Ovary (tissue), 3 donors: Measurements from ENCODE around the gene KCNMA1.

ENCODE experiments used
- POLR2A ChIP-seq: fragments of 450-650 bp; IDR thresholded peaks from one replicate; pipeline ENCODE4 v1.6.1; 2017; ENCODE audit warnings: antibody characterized with exemption, mild to moderate bottlenecking, moderate library complexity
- TF ChIP-seq, protein P1 (sequence below), 3 donors: fragments of 450-650 bp in 2 of 3; fragments of 200-600 bp in 1 of 3; IDR thresholded peaks; one replicate each; pipeline versions ENCODE4 v1.5.1 to v1.8.0; 2016 to 2022; ENCODE audit warnings: antibody characterized with exemption in 3 of 3, mild to moderate bottlenecking in 1 of 3
- donor health status: DM: no; HTN: no; CAD: no.

DNA sequence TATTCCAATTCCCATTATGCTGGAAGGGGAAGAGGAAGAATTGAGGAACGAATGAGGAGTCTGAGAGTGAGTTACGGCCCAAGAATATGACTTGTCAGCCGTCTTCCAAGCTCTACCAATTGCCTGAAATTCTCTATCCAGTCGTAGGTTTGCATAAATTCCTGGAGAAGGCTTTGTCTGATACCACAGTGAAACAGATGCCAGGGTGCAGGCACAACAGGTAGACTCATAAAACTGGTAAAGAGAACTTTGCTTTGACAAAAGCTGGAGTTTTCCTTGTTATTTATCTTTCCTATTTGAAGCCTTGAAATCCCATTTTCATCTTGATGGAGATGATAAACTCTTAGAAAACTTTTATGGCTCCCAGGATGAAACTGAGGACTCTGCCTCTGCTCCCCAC lies 251.2 kb downstream of the KCNMA1 start:
- no peak for TF ChIP-seq POLR2A
- TF ChIP-seq, protein P1, sequence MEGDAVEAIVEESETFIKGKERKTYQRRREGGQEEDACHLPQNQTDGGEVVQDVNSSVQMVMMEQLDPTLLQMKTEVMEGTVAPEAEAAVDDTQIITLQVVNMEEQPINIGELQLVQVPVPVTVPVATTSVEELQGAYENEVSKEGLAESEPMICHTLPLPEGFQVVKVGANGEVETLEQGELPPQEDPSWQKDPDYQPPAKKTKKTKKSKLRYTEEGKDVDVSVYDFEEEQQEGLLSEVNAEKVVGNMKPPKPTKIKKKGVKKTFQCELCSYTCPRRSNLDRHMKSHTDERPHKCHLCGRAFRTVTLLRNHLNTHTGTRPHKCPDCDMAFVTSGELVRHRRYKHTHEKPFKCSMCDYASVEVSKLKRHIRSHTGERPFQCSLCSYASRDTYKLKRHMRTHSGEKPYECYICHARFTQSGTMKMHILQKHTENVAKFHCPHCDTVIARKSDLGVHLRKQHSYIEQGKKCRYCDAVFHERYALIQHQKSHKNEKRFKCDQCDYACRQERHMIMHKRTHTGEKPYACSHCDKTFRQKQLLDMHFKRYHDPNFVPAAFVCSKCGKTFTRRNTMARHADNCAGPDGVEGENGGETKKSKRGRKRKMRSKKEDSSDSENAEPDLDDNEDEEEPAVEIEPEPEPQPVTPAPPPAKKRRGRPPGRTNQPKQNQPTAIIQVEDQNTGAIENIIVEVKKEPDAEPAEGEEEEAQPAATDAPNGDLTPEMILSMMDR (IDR thresholded peaks at IDR 0.05) = no peak
